HepG2 (cell line): ENCODE data around the gene INO80B. TPM values are rescaled to one million over a fixed set of nuclear protein-coding genes. Genes with fewer than 3 reads are reported as not detected.

Experiments used
- AHR ChIP-seq: IDR thresholded peaks from 2 replicates; pipeline ENCODE4 v1.6.1; 2018; ENCODE audit warnings: missing genetic modification reagents, missing compliant biosample characterization
- ARID2 ChIP-seq: sonication (generic); formaldehyde crosslinking; IDR thresholded peaks from 2 replicates; pipeline ENCODE4 v1.8.1; 2022; ENCODE audit warnings: mild to moderate bottlenecking, missing genetic modification reagents, borderline replicate concordance
- ASH2L ChIP-seq: fragments of 300-600, 200-600 bp; sonication (generic); IDR thresholded peaks from 2 replicates; pipeline ENCODE4 v1.7.0; 2017; ENCODE audit warnings: low read depth, mild to moderate bottlenecking, moderate library complexity, mixed read lengths, low read length; ENCODE audit not compliant: insufficient read length
- CENPT ChIP-seq: sonication (generic); formaldehyde crosslinking; IDR thresholded peaks from 2 replicates; pipeline ENCODE4 v1.8.0; 2022; ENCODE audit warnings: low read depth, mild to moderate bottlenecking, moderate library complexity, missing genetic modification reagents
- FOSL1 ChIP-seq: sonication (generic); formaldehyde crosslinking; IDR thresholded peaks from 2 replicates; pipeline ENCODE4 v1.9.0; 2021; ENCODE audit warnings: missing genetic modification reagents, borderline replicate concordance
- POLR2G ChIP-seq: fragments of 200-400 bp; formaldehyde crosslinking; IDR thresholded peaks from 2 replicates; pipeline ENCODE4 v1.6.1; 2018; ENCODE audit warnings: mild to moderate bottlenecking, low read depth, low read length, moderate library complexity
- RBM22 ChIP-seq: fragments of 200-400 bp; formaldehyde crosslinking; optimal IDR thresholded peaks from 2 replicates; pipeline ENCODE3; 2017; ENCODE audit warnings: mild to moderate bottlenecking, low read length, moderate library complexity
- RXRB ChIP-seq: IDR thresholded peaks from 2 replicates; pipeline ENCODE4 v1.6.1; 2016; ENCODE audit warnings: borderline replicate concordance, missing genetic modification reagents, missing compliant biosample characterization
- SAFB2 ChIP-seq: sonication (generic); formaldehyde crosslinking; IDR thresholded peaks from 2 replicates; pipeline ENCODE4 v1.5.1; 2020; ENCODE audit warnings: missing genetic modification reagents, low read depth, mild to moderate bottlenecking, borderline replicate concordance
- SALL2 ChIP-seq: sonication (generic); formaldehyde crosslinking; IDR thresholded peaks from 2 replicates; pipeline ENCODE4 v1.8.1; 2023; ENCODE audit warnings: mild to moderate bottlenecking, missing genetic modification reagents, inconsistent platforms
- SP2 ChIP-seq: sonication (generic); formaldehyde crosslinking; IDR thresholded peaks from 2 replicates; pipeline ENCODE4 v1.5.1; 2020; ENCODE audit warnings: mild to moderate bottlenecking, missing genetic modification reagents
- TMF1 ChIP-seq: sonication (generic); formaldehyde crosslinking; IDR thresholded peaks from 2 replicates; pipeline ENCODE4 v1.8.1; 2022; ENCODE audit warnings: low read depth, missing genetic modification reagents
- TRIM24 ChIP-seq: sonication (generic); formaldehyde crosslinking; IDR thresholded peaks from 2 replicates; pipeline ENCODE4 v1.8.0; 2022; ENCODE audit warnings: mild to moderate bottlenecking, missing genetic modification reagents
- XRCC5 ChIP-seq: fragments of 200-400 bp; formaldehyde crosslinking; optimal IDR thresholded peaks from 2 replicates; pipeline ENCODE3; 2017; ENCODE audit warnings: mild to moderate bottlenecking, low read length
- ZNF337 ChIP-seq: sonication (generic); formaldehyde crosslinking; IDR thresholded peaks from 2 replicates; pipeline ENCODE4 v1.5.1; 2020; ENCODE audit warnings: missing genetic modification reagents, low read depth, mild to moderate bottlenecking, borderline replicate concordance
- ZNF484 ChIP-seq: sonication (generic); formaldehyde crosslinking; IDR thresholded peaks from 2 replicates; pipeline ENCODE4 v1.5.1; 2020; ENCODE audit warnings: mild to moderate bottlenecking, low read depth, missing genetic modification reagents, borderline replicate concordance
- ZNF891 ChIP-seq: sonication (generic); formaldehyde crosslinking; IDR thresholded peaks from 2 replicates; pipeline ENCODE4 v1.5.0; 2020; ENCODE audit warnings: mild to moderate bottlenecking, missing genetic modification reagents
- polyA plus RNA-seq, 8 experiments: library from polyadenylated mRNA; depleted of rRNA in 3 of 8; stranded (reverse) in 7 of 8; unstranded in 1 of 8; fragments of >200 nt; fragmentation: Illumina TruSeq in 4 of 8; extraction: Trizol in 4 of 8; gene quantifications; 2 replicates each; pipeline versions ENCODE4 v1.2.1 to v1.2.3, GENCODE V29; 2011 to 2016; ENCODE audit warnings: low read depth in 4 of 8, missing spikeins in 1 of 8, mixed read lengths in 1 of 8; ENCODE audit not compliant: insufficient read depth in 1 of 8
- total RNA-seq, 5 experiments: library from RNA; depleted of rRNA; stranded (reverse); fragments of >200 nt; fragmentation: Illumina TruSeq; extraction: Trizol; gene quantifications; 2 replicates each; pipeline ENCODE4 v1.2.3, GENCODE V29; 2016; ENCODE audit warnings: low read depth in 1 of 5
- TF ChIP-seq, protein P1 (sequence below): sonication (generic); formaldehyde crosslinking; IDR thresholded peaks from 2 replicates; pipeline ENCODE4 v1.5.1; 2020; ENCODE audit warnings: mild to moderate bottlenecking, missing genetic modification reagents, borderline replicate concordance
- TF ChIP-seq, protein P2 (sequence below): sonication (generic); formaldehyde crosslinking; IDR thresholded peaks from 2 replicates; pipeline ENCODE4 v1.4.0; 2020; ENCODE audit warnings: mild to moderate bottlenecking, missing genetic modification reagents
- TF ChIP-seq, protein P3 (sequence below): IDR thresholded peaks from 2 replicates; pipeline ENCODE4 v1.6.1; 2012; ENCODE audit warnings: low read depth, low read length, improper control_type of control experiment
- TF ChIP-seq, protein P4 (sequence below): sonication (generic); formaldehyde crosslinking; IDR thresholded peaks from 2 replicates; pipeline ENCODE4 v1.4.0; 2020; ENCODE audit warnings: mild to moderate bottlenecking, missing genetic modification reagents

INO80B gene
- total and polyA plus RNA-seq, 2 of the 13 experiments (the other 11 are each of a cell fraction or from before 2014, with no cell fraction given) = 6.2 to 14.5 TPM

DNA sequence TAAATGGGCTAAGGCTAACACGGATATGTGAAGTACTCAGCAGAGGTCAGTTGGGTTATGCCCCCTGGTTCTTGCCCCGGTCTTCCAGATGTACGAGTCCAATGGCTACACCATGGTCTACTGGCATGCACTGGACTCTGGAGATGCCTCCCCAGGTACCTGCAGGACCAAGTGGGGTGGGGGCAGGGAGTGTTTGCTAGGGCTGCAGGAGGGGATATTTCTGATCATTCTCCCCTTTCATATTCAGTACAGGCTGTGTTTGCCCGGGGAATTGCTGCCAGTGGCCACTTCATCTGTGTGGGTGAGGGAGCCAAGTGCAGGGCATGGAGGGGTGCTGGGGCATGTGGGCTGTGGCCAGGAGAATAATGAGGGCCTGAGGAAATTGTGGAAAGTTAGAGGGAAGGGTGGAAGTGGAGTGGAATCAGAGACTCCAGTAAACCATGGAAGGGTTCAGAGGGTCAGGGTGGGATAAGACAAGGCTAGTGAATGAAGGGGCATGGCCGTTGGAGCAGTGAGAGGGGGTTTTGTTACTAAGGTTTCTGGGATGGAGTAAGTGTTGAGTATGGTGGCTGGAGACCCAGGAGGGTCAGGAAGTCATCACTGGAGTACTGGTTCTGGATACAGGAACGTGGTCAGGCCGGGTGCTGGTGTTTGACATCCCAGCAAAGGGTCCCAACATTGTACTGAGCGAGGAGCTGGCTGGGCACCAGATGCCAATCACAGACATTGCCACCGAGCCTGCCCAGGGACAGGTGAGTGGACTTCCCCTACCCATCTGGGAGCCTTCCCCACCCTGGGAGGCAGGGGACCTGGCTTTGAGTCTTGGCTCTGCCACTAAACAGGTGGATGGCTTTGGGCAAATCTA, 31.4 kb upstream of the INO80B start (continued):
- TF ChIP-seq, protein P1, sequence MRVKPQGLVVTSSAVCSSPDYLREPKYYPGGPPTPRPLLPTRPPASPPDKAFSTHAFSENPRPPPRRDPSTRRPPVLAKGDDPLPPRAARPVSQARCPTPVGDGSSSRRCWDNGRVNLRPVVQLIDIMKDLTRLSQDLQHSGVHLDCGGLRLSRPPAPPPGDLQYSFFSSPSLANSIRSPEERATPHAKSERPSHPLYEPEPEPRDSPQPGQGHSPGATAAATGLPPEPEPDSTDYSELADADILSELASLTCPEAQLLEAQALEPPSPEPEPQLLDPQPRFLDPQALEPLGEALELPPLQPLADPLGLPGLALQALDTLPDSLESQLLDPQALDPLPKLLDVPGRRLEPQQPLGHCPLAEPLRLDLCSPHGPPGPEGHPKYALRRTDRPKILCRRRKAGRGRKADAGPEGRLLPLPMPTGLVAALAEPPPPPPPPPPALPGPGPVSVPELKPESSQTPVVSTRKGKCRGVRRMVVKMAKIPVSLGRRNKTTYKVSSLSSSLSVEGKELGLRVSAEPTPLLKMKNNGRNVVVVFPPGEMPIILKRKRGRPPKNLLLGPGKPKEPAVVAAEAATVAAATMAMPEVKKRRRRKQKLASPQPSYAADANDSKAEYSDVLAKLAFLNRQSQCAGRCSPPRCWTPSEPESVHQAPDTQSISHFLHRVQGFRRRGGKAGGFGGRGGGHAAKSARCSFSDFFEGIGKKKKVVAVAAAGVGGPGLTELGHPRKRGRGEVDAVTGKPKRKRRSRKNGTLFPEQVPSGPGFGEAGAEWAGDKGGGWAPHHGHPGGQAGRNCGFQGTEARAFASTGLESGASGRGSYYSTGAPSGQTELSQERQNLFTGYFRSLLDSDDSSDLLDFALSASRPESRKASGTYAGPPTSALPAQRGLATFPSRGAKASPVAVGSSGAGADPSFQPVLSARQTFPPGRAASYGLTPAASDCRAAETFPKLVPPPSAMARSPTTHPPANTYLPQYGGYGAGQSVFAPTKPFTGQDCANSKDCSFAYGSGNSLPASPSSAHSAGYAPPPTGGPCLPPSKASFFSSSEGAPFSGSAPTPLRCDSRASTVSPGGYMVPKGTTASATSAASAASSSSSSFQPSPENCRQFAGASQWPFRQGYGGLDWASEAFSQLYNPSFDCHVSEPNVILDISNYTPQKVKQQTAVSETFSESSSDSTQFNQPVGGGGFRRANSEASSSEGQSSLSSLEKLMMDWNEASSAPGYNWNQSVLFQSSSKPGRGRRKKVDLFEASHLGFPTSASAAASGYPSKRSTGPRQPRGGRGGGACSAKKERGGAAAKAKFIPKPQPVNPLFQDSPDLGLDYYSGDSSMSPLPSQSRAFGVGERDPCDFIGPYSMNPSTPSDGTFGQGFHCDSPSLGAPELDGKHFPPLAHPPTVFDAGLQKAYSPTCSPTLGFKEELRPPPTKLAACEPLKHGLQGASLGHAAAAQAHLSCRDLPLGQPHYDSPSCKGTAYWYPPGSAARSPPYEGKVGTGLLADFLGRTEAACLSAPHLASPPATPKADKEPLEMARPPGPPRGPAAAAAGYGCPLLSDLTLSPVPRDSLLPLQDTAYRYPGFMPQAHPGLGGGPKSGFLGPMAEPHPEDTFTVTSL (CRISPR knock-in tag) = no peak
- no peak for TF ChIP-seq ZNF337 (CRISPR knock-in tag)
- TF ChIP-seq CENPT (CRISPR knock-in tag) = 0 out of 2 replicates have a peak, but pooled peaks have one; percentile 68
- no peak for TF ChIP-seq FOSL1 (CRISPR knock-in tag)
- peak; percentile 57; the same call in 1 of the 2 replicates for TF ChIP-seq TMF1 (CRISPR knock-in tag)
- TF ChIP-seq, protein P2, sequence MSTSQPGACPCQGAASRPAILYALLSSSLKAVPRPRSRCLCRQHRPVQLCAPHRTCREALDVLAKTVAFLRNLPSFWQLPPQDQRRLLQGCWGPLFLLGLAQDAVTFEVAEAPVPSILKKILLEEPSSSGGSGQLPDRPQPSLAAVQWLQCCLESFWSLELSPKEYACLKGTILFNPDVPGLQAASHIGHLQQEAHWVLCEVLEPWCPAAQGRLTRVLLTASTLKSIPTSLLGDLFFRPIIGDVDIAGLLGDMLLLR (CRISPR knock-in tag) = no peak
- no peak for TF ChIP-seq XRCC5
- TF ChIP-seq TRIM24 (CRISPR knock-in tag) = no peak
- TF ChIP-seq RXRB (CRISPR knock-in tag) = no peak
- TF ChIP-seq SP2 (CRISPR knock-in tag) = no peak
- TF ChIP-seq, protein P3, sequence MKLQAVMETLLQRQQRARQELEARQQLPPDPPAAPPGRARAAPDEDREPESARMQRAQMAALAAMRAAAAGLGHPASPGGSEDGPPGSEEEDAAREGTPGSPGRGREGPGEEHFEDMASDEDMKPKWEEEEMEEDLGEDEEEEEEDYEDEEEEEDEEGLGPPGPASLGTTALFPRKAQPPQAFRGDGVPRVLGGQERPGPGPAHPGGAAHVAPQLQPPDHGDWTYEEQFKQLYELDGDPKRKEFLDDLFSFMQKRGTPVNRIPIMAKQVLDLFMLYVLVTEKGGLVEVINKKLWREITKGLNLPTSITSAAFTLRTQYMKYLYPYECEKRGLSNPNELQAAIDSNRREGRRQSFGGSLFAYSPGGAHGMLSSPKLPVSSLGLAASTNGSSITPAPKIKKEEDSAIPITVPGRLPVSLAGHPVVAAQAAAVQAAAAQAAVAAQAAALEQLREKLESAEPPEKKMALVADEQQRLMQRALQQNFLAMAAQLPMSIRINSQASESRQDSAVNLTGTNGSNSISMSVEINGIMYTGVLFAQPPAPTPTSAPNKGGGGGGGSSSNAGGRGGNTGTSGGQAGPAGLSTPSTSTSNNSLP = no peak
- TF ChIP-seq ZNF891 (CRISPR knock-in tag) = no peak
- no peak for TF ChIP-seq SALL2 (CRISPR knock-in tag)
- TF ChIP-seq RBM22 = peak; percentile 32
- no peak for TF ChIP-seq ZNF484 (CRISPR knock-in tag)
- TF ChIP-seq, protein P4, sequence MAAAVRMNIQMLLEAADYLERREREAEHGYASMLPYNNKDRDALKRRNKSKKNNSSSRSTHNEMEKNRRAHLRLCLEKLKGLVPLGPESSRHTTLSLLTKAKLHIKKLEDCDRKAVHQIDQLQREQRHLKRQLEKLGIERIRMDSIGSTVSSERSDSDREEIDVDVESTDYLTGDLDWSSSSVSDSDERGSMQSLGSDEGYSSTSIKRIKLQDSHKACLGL (CRISPR knock-in tag) = no peak
- TF ChIP-seq ARID2 (CRISPR knock-in tag) = peak; percentile 25; the same call in 1 of the 2 replicates
- no peak for TF ChIP-seq SAFB2 (CRISPR knock-in tag)
- TF ChIP-seq ASH2L = no peak
- no peak for TF ChIP-seq AHR (CRISPR knock-in tag)
- peak; percentile 16 for TF ChIP-seq POLR2G
